Keratinocyte (primary cell): ENCODE measurements around the gene POLD3.

Source experiments
- EZH2 ChIP-seq: IDR thresholded peaks from one replicate; pipeline ENCODE4 v1.6.1; 2012; ENCODE audit warnings: inconsistent platforms, mild to moderate bottlenecking, low read length, moderate library complexity
- TF ChIP-seq, protein P1 (sequence below), 3 experiments: IDR thresholded peaks in 1 of 3; conservative IDR thresholded peaks in 1 of 3; optimal IDR thresholded peaks in 1 of 3; 2 replicates in 2 of 3; 3 replicates in 1 of 3; pipeline versions ENCODE3 to v1.5.1; 2011; ENCODE audit warnings: low read length in 3 of 3, mild to moderate bottlenecking in 3 of 3, moderate library complexity in 2 of 3, control low read depth in 1 of 3, inconsistent platforms in 1 of 3; ENCODE audit not compliant: insufficient read depth in 2 of 3; ENCODE audit errors: extremely low read depth in 1 of 3

DNA sequence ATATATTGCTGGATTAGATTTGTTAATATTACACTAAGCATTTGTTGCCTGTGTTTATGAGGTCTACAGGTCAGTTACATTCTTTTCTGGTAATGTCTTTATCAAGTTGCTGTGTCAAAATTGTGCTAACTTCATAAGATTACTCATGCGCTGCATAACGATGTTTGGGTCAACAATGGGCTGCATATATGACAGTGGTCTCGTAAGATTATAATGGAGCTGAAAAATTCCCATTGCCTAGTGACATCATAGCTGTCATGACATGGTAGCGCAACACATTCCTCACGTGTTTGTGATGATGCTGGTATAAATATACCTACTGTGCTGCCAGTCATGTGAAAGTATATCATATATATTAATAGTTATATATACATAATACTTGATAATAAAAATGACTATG lies 34.2 kb downstream of the POLD3 start:
- TF ChIP-seq, protein P1, sequence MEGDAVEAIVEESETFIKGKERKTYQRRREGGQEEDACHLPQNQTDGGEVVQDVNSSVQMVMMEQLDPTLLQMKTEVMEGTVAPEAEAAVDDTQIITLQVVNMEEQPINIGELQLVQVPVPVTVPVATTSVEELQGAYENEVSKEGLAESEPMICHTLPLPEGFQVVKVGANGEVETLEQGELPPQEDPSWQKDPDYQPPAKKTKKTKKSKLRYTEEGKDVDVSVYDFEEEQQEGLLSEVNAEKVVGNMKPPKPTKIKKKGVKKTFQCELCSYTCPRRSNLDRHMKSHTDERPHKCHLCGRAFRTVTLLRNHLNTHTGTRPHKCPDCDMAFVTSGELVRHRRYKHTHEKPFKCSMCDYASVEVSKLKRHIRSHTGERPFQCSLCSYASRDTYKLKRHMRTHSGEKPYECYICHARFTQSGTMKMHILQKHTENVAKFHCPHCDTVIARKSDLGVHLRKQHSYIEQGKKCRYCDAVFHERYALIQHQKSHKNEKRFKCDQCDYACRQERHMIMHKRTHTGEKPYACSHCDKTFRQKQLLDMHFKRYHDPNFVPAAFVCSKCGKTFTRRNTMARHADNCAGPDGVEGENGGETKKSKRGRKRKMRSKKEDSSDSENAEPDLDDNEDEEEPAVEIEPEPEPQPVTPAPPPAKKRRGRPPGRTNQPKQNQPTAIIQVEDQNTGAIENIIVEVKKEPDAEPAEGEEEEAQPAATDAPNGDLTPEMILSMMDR (optimal IDR thresholded peaks at IDR 0.05 in 1 of 3, IDR thresholded peaks at IDR 0.05 in 1 of 3, conservative IDR thresholded peaks at IDR 0.05 in 1 of 3; ENCODE audit: extremely low read depth in 1 of 3, insufficient read depth in 2 of 3, low read length in 3 of 3), result no peak
- no peak for TF ChIP-seq EZH2
